A673 (cell line): ENCODE data around the gene HSD11B1.

Experiments used
- EZH2 ChIP-seq: fragments of 200-600 bp; sonication (generic); IDR thresholded peaks from 2 replicates; pipeline ENCODE4 v1.6.1; 2017; ENCODE audit warnings: borderline replicate concordance, low read depth, mild to moderate bottlenecking, mixed read lengths, antibody characterized with exemption, low read length; ENCODE audit not compliant: poor library complexity, severe bottlenecking
- TF ChIP-seq, protein P1 (sequence below): fragments of 300-800, 200-600 bp; sonication (generic); conservative IDR thresholded peaks from 2 replicates; pipeline ENCODE4 v1.5.1; 2017; ENCODE audit warnings: low read depth, mild to moderate bottlenecking, antibody characterized with exemption, low read length, moderate library complexity, mixed read lengths

DNA sequence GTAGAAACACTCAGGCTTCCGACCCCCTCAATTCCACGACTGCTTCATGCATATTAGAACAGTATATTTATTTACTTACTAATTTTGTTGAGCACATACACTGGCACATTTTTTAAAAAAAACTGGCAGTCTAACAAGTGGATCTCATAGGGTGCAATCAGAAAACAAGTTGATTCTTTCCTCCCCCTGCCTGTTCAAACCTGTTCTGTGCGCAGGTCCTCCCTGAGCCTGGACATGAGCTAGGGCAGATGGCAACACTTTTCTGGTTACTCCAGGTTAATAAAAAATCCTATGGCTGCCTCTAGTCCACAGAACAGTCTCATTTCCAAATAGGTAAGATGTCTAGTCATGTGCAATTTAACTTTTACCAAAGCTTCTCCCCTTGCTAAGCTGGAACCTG is 18.6 kb downstream of the HSD11B1 start:
- TF ChIP-seq, protein P1, sequence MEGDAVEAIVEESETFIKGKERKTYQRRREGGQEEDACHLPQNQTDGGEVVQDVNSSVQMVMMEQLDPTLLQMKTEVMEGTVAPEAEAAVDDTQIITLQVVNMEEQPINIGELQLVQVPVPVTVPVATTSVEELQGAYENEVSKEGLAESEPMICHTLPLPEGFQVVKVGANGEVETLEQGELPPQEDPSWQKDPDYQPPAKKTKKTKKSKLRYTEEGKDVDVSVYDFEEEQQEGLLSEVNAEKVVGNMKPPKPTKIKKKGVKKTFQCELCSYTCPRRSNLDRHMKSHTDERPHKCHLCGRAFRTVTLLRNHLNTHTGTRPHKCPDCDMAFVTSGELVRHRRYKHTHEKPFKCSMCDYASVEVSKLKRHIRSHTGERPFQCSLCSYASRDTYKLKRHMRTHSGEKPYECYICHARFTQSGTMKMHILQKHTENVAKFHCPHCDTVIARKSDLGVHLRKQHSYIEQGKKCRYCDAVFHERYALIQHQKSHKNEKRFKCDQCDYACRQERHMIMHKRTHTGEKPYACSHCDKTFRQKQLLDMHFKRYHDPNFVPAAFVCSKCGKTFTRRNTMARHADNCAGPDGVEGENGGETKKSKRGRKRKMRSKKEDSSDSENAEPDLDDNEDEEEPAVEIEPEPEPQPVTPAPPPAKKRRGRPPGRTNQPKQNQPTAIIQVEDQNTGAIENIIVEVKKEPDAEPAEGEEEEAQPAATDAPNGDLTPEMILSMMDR = no peak
- no peak for TF ChIP-seq EZH2
